Liver (tissue), 9 donors: ENCODE measurements around the gene HSD17B11. TPM values are rescaled to one million over a fixed set of nuclear protein-coding genes. Genes with fewer than 3 reads are reported as not detected.
"Not testable (repeated sequence)": the region's sequence is repeated elsewhere in the genome, so short reads cannot be mapped to it uniquely, and the experiment has no call there.

Experiments used
- DNase-seq: peaks from one replicate; pipeline ENCODE4 v3.0.0-alpha.2; 2017; ENCODE audit warnings: low spot score
- H3K27ac ChIP-seq, 2 donors: one replicate each; pipeline ENCODE4 v1.7.0; 2013; ENCODE audit warnings: inconsistent platforms in 2 of 2, low read length in 2 of 2, control low read depth in 1 of 2, low read depth in 1 of 2, mild to moderate bottlenecking in 1 of 2
- H3K27me3 ChIP-seq, 4 donors: one replicate each; pipeline versions ENCODE4 v1.6.1 to v1.7.0; 2013; ENCODE audit warnings: low read length in 3 of 4, inconsistent platforms in 1 of 4, mild to moderate bottlenecking in 1 of 4, moderate library complexity in 1 of 4; ENCODE audit not compliant: control insufficient read depth in 4 of 4, insufficient read depth in 4 of 4
- H3K36me3 ChIP-seq, 4 donors: one replicate each; pipeline versions ENCODE4 v1.6.1 to v1.7.0; 2013; ENCODE audit warnings: low read length in 3 of 4, mild to moderate bottlenecking in 3 of 4, low read depth in 1 of 4, moderate library complexity in 1 of 4; ENCODE audit not compliant: control insufficient read depth in 4 of 4, insufficient read depth in 3 of 4
- H3K4me1 ChIP-seq, 4 donors: one replicate each; pipeline versions ENCODE4 v1.6.1 to v1.7.0; 2013; ENCODE audit warnings: low read length in 3 of 4, mild to moderate bottlenecking in 3 of 4, moderate library complexity in 1 of 4; ENCODE audit not compliant: control insufficient read depth in 4 of 4, insufficient read depth in 4 of 4
- H3K4me3 ChIP-seq, 3 donors: one replicate each; pipeline versions ENCODE4 v1.6.1 to v1.7.0; 2013; ENCODE audit warnings: low read length in 3 of 3, control low read depth in 1 of 3, low read depth in 1 of 3, mild to moderate bottlenecking in 1 of 3
- H3K9ac ChIP-seq, 2 donors: one replicate each; pipeline ENCODE4 v1.7.0; 2013; ENCODE audit warnings: low read length in 2 of 2, mild to moderate bottlenecking in 2 of 2, moderate library complexity in 2 of 2, control low read depth in 1 of 2, low read depth in 1 of 2
- H3K9me3 ChIP-seq, 4 donors: one replicate each; pipeline versions ENCODE4 v1.6.1 to v1.7.0; 2013; ENCODE audit warnings: low read length in 3 of 4; ENCODE audit not compliant: control insufficient read depth in 4 of 4
- FOXA2 ChIP-seq: IDR thresholded peaks from 2 replicates; pipeline ENCODE4 v1.6.1; 2016; ENCODE audit warnings: antibody characterized with exemption
- HNF4A ChIP-seq, 2 donors: conservative IDR thresholded peaks; 2 replicates each; pipeline ENCODE4 v1.6.1; 2016; ENCODE audit warnings: antibody characterized with exemption in 2 of 2, mild to moderate bottlenecking in 2 of 2
- JUND ChIP-seq, 2 donors: IDR thresholded peaks; 2 replicates each; pipeline ENCODE4 v1.6.1; 2016; ENCODE audit warnings: antibody characterized with exemption in 2 of 2
- NR2F2 ChIP-seq: IDR thresholded peaks from 2 replicates; pipeline ENCODE4 v1.6.1; 2016; ENCODE audit warnings: antibody characterized with exemption
- RAD21 ChIP-seq, 2 donors: IDR thresholded peaks; 2 replicates each; pipeline ENCODE4 v1.6.1; 2016; ENCODE audit warnings: antibody characterized with exemption in 2 of 2, mild to moderate bottlenecking in 2 of 2
- YY1 ChIP-seq: IDR thresholded peaks from 2 replicates; pipeline ENCODE4 v1.6.1; 2016; ENCODE audit warnings: antibody characterized with exemption, mild to moderate bottlenecking
- WGBS: extraction: QIAGEN DNeasy Blood & Tissue Kit; methylation state at CpG from one replicate; pipeline ENCODE4 v1.1.7; 2013; 5-methylcytosine and 5-hydroxymethylcytosine counted together
- polyA plus RNA-seq, 2 donors: library from polyadenylated mRNA; stranded (reverse) in 1 of 2; unstranded in 1 of 2; fragments of 200-250 nt in 1 of 2; fragments of >200 nt in 1 of 2; fragmentation: Nextera tagmentation in 1 of 2; extraction: Ambion mirVana in 1 of 2; gene quantifications; one replicate each; pipeline versions ENCODE4 v1.2.1 to v1.2.3, GENCODE V29; 2013 to 2015
- total RNA-seq, 2 donors: library from RNA; depleted of rRNA; stranded (reverse); fragments of >200 nt; gene quantifications; one replicate each; pipeline ENCODE4 v1.2.3, GENCODE V29; 2014
- TF ChIP-seq, protein P1 (sequence below): IDR thresholded peaks from 2 replicates; pipeline ENCODE4 v1.6.1; 2016; ENCODE audit warnings: antibody characterized with exemption
- donor health status: healthy.
- donor health status: healthy.
- donor health status: healthy.
- donor health status: healthy.
- donor health status: healthy.

Gene HSD17B11
- total and polyA plus RNA-seq, 4 donors, result 94.8 to 133 (median 115) TPM

- no peak overlapping the region for H3K27ac ChIP-seq
- H3K4me3 ChIP-seq, result no peak overlapping the region
- WGBS, result 82% methylated on average over 3 of the region's 3 CpGs
- TF ChIP-seq YY1 (no peak), HNF4A (conservative IDR thresholded peaks at IDR 0.05) (peak; percentile 6 to 52)
- no peaks in the 10 kb centered on the region for H3K27me3 ChIP-seq
- no peaks in the 10 kb centered on the region for H3K9me3 ChIP-seq
- no peak for DNase-seq
- no peak overlapping the region for H3K9ac ChIP-seq
- H3K36me3 ChIP-seq, result no peaks in the 10 kb centered on the region
- peaks cover 0 to 26% (median 14%) of the 10 kb centered on the region in 4 donors for H3K4me1 ChIP-seq
These were observed 36.0 kb upstream of the HSD17B11 start for GRCh38 chr4:87426865-87427517.

- H3K27ac ChIP-seq, result no peak overlapping the region
- no peaks in the 10 kb centered on the region for H3K36me3 ChIP-seq
- TF ChIP-seq NR2F2, result no peak
- WGBS, result 96% methylated on average over 2 of the region's 2 CpGs
- H3K4me3 ChIP-seq, result no peak overlapping the region
- H3K4me1 ChIP-seq, result peaks cover 3 to 38% (median 26%) of the 10 kb centered on the region in 4 donors
- DNase-seq, result no peak
- no peak overlapping the region for H3K9ac ChIP-seq
- no peaks in the 10 kb centered on the region for H3K27me3 ChIP-seq
- H3K9me3 ChIP-seq, result no peaks in the 10 kb centered on the region
These were observed 34.7 kb upstream of the HSD17B11 start for GRCh38 chr4:87425711-87426110.

DNA sequence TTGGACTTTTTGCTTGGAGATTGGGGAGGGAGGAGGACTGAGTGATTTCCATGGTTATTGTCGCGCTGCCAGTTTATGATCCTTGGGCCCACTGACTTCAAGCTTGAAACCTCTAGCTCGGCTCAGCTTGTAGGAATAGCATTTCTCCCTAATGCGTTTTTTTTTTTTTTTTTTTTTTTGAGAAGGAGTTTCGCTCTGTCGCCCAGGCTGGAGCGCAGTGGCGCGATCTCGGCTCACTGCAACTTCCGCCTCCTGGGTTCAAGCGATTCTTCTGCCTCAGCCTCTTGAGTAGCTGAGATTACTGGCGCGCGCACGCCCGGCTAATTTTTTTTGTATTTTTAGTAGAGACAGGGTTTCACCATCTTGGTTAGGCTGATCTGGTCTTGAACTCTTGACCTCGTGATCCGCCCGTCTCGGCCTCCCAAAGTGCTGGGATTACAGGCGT lies 33.1 kb upstream of the HSD17B11 start:
- H3K9ac ChIP-seq, H3K27me3 ChIP-seq, H3K9me3 ChIP-seq, H3K36me3 ChIP-seq, DNase-seq: not testable (repeated sequence)
- WGBS, result 92% methylated on average over 22 of the region's 22 CpGs
- Histone ChIP-seq H3K4me3 (peak overlapping the region in 2 of 3 donors; percentile 32 to 83), H3K27ac (peak overlapping the region in 1 of 2 donors; percentile 19), H3K4me1 (peaks cover 11 to 52% (median 40%) of the 10 kb centered on the region in 4 donors)

DNA sequence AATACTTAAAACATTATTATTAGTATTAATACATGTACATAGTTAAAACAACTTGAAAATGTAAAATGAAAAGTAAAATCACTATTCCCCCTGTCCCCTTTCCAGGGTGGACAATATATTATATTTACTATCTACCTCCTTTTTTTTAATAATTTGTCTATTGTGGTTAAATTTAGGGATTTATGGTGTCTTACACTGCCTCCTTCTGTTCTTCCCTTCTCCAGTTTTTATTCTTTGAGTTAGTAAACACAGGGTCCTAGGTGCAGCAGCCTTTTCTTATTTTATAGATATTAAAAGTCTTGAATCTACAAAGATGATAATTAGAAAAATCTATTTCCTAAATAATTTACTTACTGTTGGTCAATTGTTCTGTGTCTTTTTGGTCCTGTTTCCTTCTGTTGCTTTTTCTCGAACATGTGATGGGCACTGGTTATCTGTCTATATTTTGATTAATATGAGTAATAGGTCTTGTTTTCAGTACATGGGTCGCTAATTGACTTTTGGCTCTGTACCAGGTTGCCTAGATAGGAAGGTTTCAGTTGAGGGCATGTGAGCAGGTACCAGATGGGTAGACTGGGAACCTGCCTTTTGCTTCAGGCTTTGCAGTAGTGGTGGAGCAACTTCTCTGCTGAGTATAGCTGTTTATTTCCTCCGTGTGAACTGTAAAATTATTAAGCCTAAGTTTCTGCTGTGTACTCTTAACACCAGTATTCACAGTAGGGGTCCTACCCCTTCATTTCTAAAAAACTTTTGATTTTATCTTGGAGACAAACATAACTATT lies 32.5 kb upstream of the HSD17B11 start:
- TF ChIP-seq, protein P1, sequence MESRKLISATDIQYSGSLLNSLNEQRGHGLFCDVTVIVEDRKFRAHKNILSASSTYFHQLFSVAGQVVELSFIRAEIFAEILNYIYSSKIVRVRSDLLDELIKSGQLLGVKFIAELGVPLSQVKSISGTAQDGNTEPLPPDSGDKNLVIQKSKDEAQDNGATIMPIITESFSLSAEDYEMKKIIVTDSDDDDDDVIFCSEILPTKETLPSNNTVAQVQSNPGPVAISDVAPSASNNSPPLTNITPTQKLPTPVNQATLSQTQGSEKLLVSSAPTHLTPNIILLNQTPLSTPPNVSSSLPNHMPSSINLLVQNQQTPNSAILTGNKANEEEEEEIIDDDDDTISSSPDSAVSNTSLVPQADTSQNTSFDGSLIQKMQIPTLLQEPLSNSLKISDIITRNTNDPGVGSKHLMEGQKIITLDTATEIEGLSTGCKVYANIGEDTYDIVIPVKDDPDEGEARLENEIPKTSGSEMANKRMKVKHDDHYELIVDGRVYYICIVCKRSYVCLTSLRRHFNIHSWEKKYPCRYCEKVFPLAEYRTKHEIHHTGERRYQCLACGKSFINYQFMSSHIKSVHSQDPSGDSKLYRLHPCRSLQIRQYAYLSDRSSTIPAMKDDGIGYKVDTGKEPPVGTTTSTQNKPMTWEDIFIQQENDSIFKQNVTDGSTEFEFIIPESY, result no peak
- TF ChIP-seq JUND (IDR thresholded peaks at IDR 0.05) (no peak), RAD21 (IDR thresholded peaks at IDR 0.05) (peak; percentile 24 to 56), NR2F2 (no peak), FOXA2 (no peak)
- H3K27ac ChIP-seq, result peak overlapping the region in 1 of 2 donors; percentile 19
- DNase-seq, result no peak
- H3K4me1 ChIP-seq, result peaks cover 13 to 52% (median 43%) of the 10 kb centered on the region in 4 donors
- H3K36me3 ChIP-seq, result no peaks in the 10 kb centered on the region
- peak overlapping the region; percentile 63 to 89 (median 83) for H3K4me3 ChIP-seq
- no peaks in the 10 kb centered on the region for H3K9me3 ChIP-seq
- H3K27me3 ChIP-seq, result no peaks in the 10 kb centered on the region
- 9% methylated on average over 3 of the region's 3 CpGs for WGBS
- H3K9ac ChIP-seq, result peak overlapping the region; percentile 89 to 100
